ENCODE results near the gene HPS6.

HPS6 gene

GRCh38 chr10:102069071-102069470, 3.9 kb downstream of the HPS6 start:
- DNase-seq: no peak

GRCh38 chr10:102072673-102073527, 7.8 kb downstream of the HPS6 start:
- peak; percentile 83 for DNase-seq

- no peak for DNase-seq
Observed at GRCh38 chr10:102083541-102083940, 18.4 kb downstream of the HPS6 start.

- no peak for DNase-seq
Observed at GRCh38 chr10:102085336-102085735, 20.2 kb downstream of the HPS6 start.

- no peak for DNase-seq
Observed at GRCh38 chr10:102086196-102086595, 21.0 kb downstream of the HPS6 start.

- no peak for DNase-seq
Observed at GRCh38 chr10:102090772-102091171, 25.6 kb downstream of the HPS6 start.

- no peak for DNase-seq
Observed at GRCh38 chr10:102096449-102096848, 31.3 kb downstream of the HPS6 start.

GRCh38 chr10:102101152-102101551, 36.0 kb downstream of the HPS6 start:
- no peak for DNase-seq

- no peak for DNase-seq
Observed at GRCh38 chr10:102102421-102102820, 37.3 kb downstream of the HPS6 start.

GRCh38 chr10:102106998-102107397, 41.8 kb downstream of the HPS6 start:
- no peak for DNase-seq

- no peak for DNase-seq
Observed at GRCh38 chr10:102109166-102110116, 44.3 kb downstream of the HPS6 start.

GRCh38 chr10:102111276-102111675, 46.1 kb downstream of the HPS6 start:
- DNase-seq: no peak

GRCh38 chr10:102112210-102112817, 47.2 kb downstream of the HPS6 start:
- DNase-seq: no peak

GRCh38 chr10:102113261-102113955, 48.3 kb downstream of the HPS6 start:
- DNase-seq: peak; percentile 30

GRCh38 chr10:102113956-102114857, 49.1 kb downstream of the HPS6 start:
- no peak for DNase-seq

- DNase-seq: peak; percentile 82
Observed at GRCh38 chr10:102114861-102115618, 49.9 kb downstream of the HPS6 start.

GRCh38 chr10:102115775-102116174, 50.6 kb downstream of the HPS6 start:
- DNase-seq: peak; percentile 33

GRCh38 chr10:102116656-102117055, 51.5 kb downstream of the HPS6 start:
- DNase-seq: no peak

Data from CD4-positive, alpha-beta T cell treated with Interleukin-21 for 1 hour (primary cell).